GM23338 (cell line): ENCODE measurements around the gene MYH7.

Source experiments
- CREB1 ChIP-seq: fragments of 250-450 bp; sonication (Bioruptor Pico); IDR thresholded peaks from 2 replicates; pipeline ENCODE4 v1.5.0; 2020; ENCODE audit warnings: low read depth, mild to moderate bottlenecking, moderate library complexity
- EZH2 ChIP-seq: fragments of 200-600 bp; sonication (generic); IDR thresholded peaks from one replicate; pipeline ENCODE4 v1.8.0; 2017; ENCODE audit warnings: antibody characterized with exemption, mild to moderate bottlenecking, low read depth; ENCODE audit not compliant: unreplicated experiment
- EZH2phosphoT487 ChIP-seq: fragments of 200-600 bp; sonication (generic); IDR thresholded peaks from one replicate; pipeline ENCODE4 v1.8.1; 2018; ENCODE audit warnings: antibody characterized with exemption; ENCODE audit not compliant: unreplicated experiment
- NANOG ChIP-seq: IDR thresholded peaks from 2 replicates; pipeline ENCODE4 v1.6.1; 2016; ENCODE audit warnings: antibody characterized with exemption, borderline replicate concordance
- POLR2AphosphoS5 ChIP-seq: IDR thresholded peaks from 2 replicates; pipeline ENCODE4 v1.6.1; 2016; ENCODE audit warnings: antibody characterized with exemption, low read depth
- ZNF114 ChIP-seq: fragments of 250-450 bp; sonication (Bioruptor Pico); IDR thresholded peaks from 2 replicates; pipeline ENCODE4 v1.5.0; 2020; ENCODE audit warnings: mild to moderate bottlenecking, moderate library complexity
- TF ChIP-seq, protein P1 (sequence below), 2 experiments: fragments of 200-600 bp in 1 of 2; sonication (generic) in 1 of 2; conservative IDR thresholded peaks; 2 replicates each; pipeline versions ENCODE4 v1.5.1 to v1.6.1; 2016 to 2017; ENCODE audit warnings: antibody characterized with exemption in 2 of 2, low read depth in 2 of 2, mild to moderate bottlenecking in 2 of 2, moderate library complexity in 1 of 2
- TF ChIP-seq, protein P2 (sequence below): IDR thresholded peaks from one replicate; pipeline ENCODE4 v1.6.1; 2018; ENCODE audit warnings: antibody characterized with exemption; ENCODE audit not compliant: unreplicated experiment
- TF ChIP-seq, protein P3 (sequence below): fragments of 250-450 bp; sonication (Bioruptor Pico); IDR thresholded peaks from 2 replicates; pipeline ENCODE4 v1.5.0; 2020; ENCODE audit warnings: mild to moderate bottlenecking, moderate library complexity

DNA sequence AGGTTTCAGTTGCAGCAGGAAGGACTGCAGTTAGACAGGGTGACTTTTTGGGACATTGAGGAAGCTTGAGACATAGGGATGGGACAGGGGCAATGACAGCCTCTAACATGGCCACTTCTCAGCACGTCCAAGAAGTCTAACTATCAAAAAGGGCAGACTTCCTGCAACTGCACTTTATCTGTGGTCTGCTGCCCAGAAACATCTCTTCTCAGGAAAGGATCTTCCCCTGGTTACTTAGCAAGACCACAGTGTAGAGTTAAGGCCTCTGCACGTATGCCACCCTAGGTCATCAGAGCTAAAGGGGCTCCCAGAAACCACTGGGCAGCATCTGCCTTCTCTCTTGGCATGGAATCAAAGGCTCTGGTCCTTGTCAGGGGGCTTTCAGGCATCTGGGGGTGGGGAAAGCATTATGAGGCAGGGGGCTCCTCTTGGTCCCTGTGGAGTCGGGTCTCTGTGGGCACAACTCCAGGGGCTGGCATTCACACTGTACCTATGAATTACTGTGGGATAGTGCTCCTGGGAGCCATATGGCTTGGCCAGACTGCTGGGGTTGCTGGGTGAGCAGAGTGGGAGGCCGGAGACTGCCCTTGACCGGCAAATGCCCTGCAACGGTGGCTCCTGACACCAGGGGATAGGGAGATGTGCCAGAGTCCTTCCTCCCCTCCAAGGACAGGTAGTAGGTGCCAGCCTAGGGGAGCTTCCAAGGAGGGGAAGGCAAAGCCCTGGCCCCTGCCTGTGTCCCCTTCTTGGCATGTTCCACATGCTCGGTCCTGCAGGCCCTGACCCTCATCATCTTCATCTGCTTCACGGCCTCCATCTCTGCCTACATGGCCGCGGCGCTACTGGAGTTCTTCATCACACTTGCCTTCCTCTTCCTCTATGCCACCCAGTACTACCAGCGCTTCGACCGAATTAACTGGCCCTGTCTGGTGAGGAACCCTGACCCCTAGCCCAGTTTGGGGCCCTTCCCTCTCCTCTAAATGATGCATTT is 57.6 kb downstream of the MYH7 start:
- no peak for TF ChIP-seq POLR2AphosphoS5
- TF ChIP-seq, protein P1, sequence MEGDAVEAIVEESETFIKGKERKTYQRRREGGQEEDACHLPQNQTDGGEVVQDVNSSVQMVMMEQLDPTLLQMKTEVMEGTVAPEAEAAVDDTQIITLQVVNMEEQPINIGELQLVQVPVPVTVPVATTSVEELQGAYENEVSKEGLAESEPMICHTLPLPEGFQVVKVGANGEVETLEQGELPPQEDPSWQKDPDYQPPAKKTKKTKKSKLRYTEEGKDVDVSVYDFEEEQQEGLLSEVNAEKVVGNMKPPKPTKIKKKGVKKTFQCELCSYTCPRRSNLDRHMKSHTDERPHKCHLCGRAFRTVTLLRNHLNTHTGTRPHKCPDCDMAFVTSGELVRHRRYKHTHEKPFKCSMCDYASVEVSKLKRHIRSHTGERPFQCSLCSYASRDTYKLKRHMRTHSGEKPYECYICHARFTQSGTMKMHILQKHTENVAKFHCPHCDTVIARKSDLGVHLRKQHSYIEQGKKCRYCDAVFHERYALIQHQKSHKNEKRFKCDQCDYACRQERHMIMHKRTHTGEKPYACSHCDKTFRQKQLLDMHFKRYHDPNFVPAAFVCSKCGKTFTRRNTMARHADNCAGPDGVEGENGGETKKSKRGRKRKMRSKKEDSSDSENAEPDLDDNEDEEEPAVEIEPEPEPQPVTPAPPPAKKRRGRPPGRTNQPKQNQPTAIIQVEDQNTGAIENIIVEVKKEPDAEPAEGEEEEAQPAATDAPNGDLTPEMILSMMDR (conservative IDR thresholded peaks at IDR 0.05; ENCODE audit: low read depth in 2 of 2) = no peak
- TF ChIP-seq, protein P2, sequence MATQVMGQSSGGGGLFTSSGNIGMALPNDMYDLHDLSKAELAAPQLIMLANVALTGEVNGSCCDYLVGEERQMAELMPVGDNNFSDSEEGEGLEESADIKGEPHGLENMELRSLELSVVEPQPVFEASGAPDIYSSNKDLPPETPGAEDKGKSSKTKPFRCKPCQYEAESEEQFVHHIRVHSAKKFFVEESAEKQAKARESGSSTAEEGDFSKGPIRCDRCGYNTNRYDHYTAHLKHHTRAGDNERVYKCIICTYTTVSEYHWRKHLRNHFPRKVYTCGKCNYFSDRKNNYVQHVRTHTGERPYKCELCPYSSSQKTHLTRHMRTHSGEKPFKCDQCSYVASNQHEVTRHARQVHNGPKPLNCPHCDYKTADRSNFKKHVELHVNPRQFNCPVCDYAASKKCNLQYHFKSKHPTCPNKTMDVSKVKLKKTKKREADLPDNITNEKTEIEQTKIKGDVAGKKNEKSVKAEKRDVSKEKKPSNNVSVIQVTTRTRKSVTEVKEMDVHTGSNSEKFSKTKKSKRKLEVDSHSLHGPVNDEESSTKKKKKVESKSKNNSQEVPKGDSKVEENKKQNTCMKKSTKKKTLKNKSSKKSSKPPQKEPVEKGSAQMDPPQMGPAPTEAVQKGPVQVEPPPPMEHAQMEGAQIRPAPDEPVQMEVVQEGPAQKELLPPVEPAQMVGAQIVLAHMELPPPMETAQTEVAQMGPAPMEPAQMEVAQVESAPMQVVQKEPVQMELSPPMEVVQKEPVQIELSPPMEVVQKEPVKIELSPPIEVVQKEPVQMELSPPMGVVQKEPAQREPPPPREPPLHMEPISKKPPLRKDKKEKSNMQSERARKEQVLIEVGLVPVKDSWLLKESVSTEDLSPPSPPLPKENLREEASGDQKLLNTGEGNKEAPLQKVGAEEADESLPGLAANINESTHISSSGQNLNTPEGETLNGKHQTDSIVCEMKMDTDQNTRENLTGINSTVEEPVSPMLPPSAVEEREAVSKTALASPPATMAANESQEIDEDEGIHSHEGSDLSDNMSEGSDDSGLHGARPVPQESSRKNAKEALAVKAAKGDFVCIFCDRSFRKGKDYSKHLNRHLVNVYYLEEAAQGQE = no peak
- TF ChIP-seq EZH2 = no peak
- TF ChIP-seq EZH2phosphoT487 = no peak
- TF ChIP-seq ZNF114 (CRISPR knock-in tag) = no peak
- no peak for TF ChIP-seq NANOG
- TF ChIP-seq CREB1 (CRISPR knock-in tag) = no peak
- TF ChIP-seq, protein P3, sequence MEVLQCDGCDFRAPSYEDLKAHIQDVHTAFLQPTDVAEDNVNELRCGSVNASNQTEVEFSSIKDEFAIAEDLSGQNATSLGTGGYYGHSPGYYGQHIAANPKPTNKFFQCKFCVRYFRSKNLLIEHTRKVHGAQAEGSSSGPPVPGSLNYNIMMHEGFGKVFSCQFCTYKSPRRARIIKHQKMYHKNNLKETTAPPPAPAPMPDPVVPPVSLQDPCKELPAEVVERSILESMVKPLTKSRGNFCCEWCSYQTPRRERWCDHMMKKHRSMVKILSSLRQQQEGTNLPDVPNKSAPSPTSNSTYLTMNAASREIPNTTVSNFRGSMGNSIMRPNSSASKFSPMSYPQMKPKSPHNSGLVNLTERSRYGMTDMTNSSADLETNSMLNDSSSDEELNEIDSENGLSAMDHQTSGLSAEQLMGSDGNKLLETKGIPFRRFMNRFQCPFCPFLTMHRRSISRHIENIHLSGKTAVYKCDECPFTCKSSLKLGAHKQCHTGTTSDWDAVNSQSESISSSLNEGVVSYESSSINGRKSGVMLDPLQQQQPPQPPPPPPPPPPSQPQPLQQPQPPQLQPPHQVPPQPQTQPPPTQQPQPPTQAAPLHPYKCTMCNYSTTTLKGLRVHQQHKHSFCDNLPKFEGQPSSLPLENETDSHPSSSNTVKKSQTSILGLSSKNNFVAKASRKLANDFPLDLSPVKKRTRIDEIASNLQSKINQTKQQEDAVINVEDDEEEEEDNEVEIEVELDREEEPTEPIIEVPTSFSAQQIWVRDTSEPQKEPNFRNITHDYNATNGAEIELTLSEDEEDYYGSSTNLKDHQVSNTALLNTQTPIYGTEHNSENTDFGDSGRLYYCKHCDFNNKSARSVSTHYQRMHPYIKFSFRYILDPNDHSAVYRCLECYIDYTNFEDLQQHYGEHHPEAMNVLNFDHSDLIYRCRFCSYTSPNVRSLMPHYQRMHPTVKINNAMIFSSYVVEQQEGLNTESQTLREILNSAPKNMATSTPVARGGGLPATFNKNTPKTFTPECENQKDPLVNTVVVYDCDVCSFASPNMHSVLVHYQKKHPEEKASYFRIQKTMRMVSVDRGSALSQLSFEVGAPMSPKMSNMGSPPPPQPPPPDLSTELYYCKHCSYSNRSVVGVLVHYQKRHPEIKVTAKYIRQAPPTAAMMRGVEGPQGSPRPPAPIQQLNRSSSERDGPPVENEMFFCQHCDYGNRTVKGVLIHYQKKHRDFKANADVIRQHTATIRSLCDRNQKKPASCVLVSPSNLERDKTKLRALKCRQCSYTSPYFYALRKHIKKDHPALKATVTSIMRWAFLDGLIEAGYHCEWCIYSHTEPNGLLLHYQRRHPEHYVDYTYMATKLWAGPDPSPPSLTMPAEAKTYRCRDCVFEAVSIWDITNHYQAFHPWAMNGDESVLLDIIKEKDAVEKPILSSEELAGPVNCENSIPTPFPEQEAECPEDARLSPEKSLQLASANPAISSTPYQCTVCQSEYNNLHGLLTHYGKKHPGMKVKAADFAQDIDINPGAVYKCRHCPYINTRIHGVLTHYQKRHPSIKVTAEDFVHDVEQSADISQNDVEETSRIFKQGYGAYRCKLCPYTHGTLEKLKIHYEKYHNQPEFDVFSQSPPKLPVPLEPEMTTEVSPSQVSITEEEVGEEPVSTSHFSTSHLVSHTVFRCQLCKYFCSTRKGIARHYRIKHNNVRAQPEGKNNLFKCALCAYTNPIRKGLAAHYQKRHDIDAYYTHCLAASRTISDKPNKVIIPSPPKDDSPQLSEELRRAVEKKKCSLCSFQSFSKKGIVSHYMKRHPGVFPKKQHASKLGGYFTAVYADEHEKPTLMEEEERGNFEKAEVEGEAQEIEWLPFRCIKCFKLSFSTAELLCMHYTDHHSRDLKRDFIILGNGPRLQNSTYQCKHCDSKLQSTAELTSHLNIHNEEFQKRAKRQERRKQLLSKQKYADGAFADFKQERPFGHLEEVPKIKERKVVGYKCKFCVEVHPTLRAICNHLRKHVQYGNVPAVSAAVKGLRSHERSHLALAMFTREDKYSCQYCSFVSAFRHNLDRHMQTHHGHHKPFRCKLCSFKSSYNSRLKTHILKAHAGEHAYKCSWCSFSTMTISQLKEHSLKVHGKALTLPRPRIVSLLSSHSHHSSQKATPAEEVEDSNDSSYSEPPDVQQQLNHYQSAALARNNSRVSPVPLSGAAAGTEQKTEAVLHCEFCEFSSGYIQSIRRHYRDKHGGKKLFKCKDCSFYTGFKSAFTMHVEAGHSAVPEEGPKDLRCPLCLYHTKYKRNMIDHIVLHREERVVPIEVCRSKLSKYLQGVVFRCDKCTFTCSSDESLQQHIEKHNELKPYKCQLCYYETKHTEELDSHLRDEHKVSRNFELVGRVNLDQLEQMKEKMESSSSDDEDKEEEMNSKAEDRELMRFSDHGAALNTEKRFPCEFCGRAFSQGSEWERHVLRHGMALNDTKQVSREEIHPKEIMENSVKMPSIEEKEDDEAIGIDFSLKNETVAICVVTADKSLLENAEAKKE = no peak
